ENCODE results near the gene SETD1B.

SETD1B gene

GRCh38 chr12:121766290-121767039 lies 37.3 kb upstream of the SETD1B start:
- DNase-seq = no peak
- Histone ChIP-seq H3K27me3 (replicated peaks in 2 of 5; ENCODE audit: control insufficient read depth in 4 of 5, insufficient read depth in 5 of 5, low read length in 4 of 5) (no peaks in the 10 kb centered on the region), H3K9me3 (ENCODE audit: control extremely low read depth in 1 of 5, control insufficient read depth in 4 of 5, insufficient read depth in 2 of 5, low read depth in 1 of 5, low read length in 4 of 5) (no peaks in the 10 kb centered on the region), H3K4me1 (ENCODE audit: control extremely low read depth in 1 of 4, control insufficient read depth in 4 of 4, insufficient read depth in 4 of 4, low read length in 3 of 4) (no peaks in the 10 kb centered on the region), H3K36me3 (ENCODE audit: control insufficient read depth in 4 of 4, insufficient read depth in 4 of 4, low read length in 3 of 4) (peaks cover 0 to 16% (median 3%) of the 10 kb centered on the region in 4 experiments), H3K4me3 (ENCODE audit: control insufficient read depth in 1 of 7, extremely low read depth in 1 of 7, insufficient read depth in 4 of 7, low read depth in 2 of 7, low read length in 6 of 7) (no peak overlapping the region), H3K27ac (ENCODE audit: insufficient read depth in 1 of 2, low read depth in 1 of 2, low read length in 2 of 2, poor library complexity in 1 of 2, severe bottlenecking in 2 of 2) (no peak overlapping the region)
- ChIA-PET POLR2A (interaction anchor here (0.9 kb wide), 1 partner anchor 23 kb away, joined by 3 read pairs; no protein-coding TSS in a partner anchor), CTCF (interaction anchor here (0.9 to 2.2 kb wide), 8 partner anchors 9 to 73 kb away, joined by 3 to 10 read pairs (median 6); partner anchors contain the start of gene RHOF)
- WGBS (ENCODE audit: insufficient coverage) = 96% methylated on average over 5 of the region's 5 CpGs

GRCh38 chr12:121767525-121768016 lies 36.2 kb upstream of the SETD1B start:
- H3K9me3 ChIP-seq (ENCODE audit: control extremely low read depth in 1 of 5, control insufficient read depth in 4 of 5, insufficient read depth in 2 of 5, low read depth in 1 of 5, low read length in 4 of 5) = no peaks in the 10 kb centered on the region
- no peak for DNase-seq
- H3K4me1 ChIP-seq (ENCODE audit: control extremely low read depth in 1 of 4, control insufficient read depth in 4 of 4, insufficient read depth in 4 of 4, low read length in 3 of 4) = no peaks in the 10 kb centered on the region
- ChIA-PET CTCF (interaction anchor here (0.8 to 3.4 kb wide), 10 partner anchors 11 to 71 kb away, joined by 3 to 17 read pairs (median 4); partner anchors contain the start of gene TMEM120B), POLR2A (no interaction called here)
- H3K4me3 ChIP-seq (ENCODE audit: control insufficient read depth in 1 of 7, extremely low read depth in 1 of 7, insufficient read depth in 4 of 7, low read depth in 2 of 7, low read length in 6 of 7) = no peak overlapping the region
- H3K27me3 ChIP-seq (replicated peaks in 2 of 5; ENCODE audit: control insufficient read depth in 4 of 5, insufficient read depth in 5 of 5, low read length in 4 of 5) = no peaks in the 10 kb centered on the region
- WGBS (ENCODE audit: insufficient coverage) = 94% methylated on average over 8 of the region's 10 CpGs
- peaks cover 0 to 13% (median 3%) of the 10 kb centered on the region in 4 experiments for H3K36me3 ChIP-seq (ENCODE audit: control insufficient read depth in 4 of 4, insufficient read depth in 4 of 4, low read length in 3 of 4)
- no peak overlapping the region for H3K27ac ChIP-seq (ENCODE audit: insufficient read depth in 1 of 2, low read depth in 1 of 2, low read length in 2 of 2, poor library complexity in 1 of 2, severe bottlenecking in 2 of 2)

- no peaks in the 10 kb centered on the region for H3K9me3 ChIP-seq (ENCODE audit: control extremely low read depth in 1 of 5, control insufficient read depth in 4 of 5, insufficient read depth in 2 of 5, low read depth in 1 of 5, low read length in 4 of 5)
- POLR2A ChIA-PET = interaction anchor here (0.6 to 1.0 kb wide), 3 partner anchors 20 to 69 kb away, joined by 3 to 4 read pairs (median 3); no protein-coding TSS in a partner anchor
- CTCF ChIA-PET = interaction anchor here (0.6 to 3.4 kb wide), 8 partner anchors 10 to 127 kb away, joined by 3 to 17 read pairs (median 4); partner anchors contain the start of gene TMEM120B
- no peak overlapping the region for H3K4me3 ChIP-seq (ENCODE audit: control insufficient read depth in 1 of 7, extremely low read depth in 1 of 7, insufficient read depth in 4 of 7, low read depth in 2 of 7, low read length in 6 of 7)
- peaks cover 0 to 10% (median 1%) of the 10 kb centered on the region in 4 experiments for H3K36me3 ChIP-seq (ENCODE audit: control insufficient read depth in 4 of 4, insufficient read depth in 4 of 4, low read length in 3 of 4)
- H3K4me1 ChIP-seq (ENCODE audit: control extremely low read depth in 1 of 4, control insufficient read depth in 4 of 4, insufficient read depth in 4 of 4, low read length in 3 of 4) = peaks cover 0 to 8% (median 0%) of the 10 kb centered on the region in 4 experiments
- WGBS (ENCODE audit: insufficient coverage) = 100% methylated on average over 7 of the region's 9 CpGs
- H3K27me3 ChIP-seq (replicated peaks in 2 of 5; ENCODE audit: control insufficient read depth in 4 of 5, insufficient read depth in 5 of 5, low read length in 4 of 5) = no peaks in the 10 kb centered on the region
- no peak for DNase-seq
- H3K27ac ChIP-seq (ENCODE audit: insufficient read depth in 1 of 2, low read depth in 1 of 2, low read length in 2 of 2, poor library complexity in 1 of 2, severe bottlenecking in 2 of 2) = no peak overlapping the region
Measured at GRCh38 chr12:121769297-121769830, 34.4 kb upstream of the SETD1B start.

- H3K9me3 ChIP-seq (ENCODE audit: control extremely low read depth in 1 of 5, control insufficient read depth in 4 of 5, insufficient read depth in 2 of 5, low read depth in 1 of 5, low read length in 4 of 5) = no peaks in the 10 kb centered on the region
- H3K4me3 ChIP-seq (ENCODE audit: control insufficient read depth in 1 of 7, extremely low read depth in 1 of 7, insufficient read depth in 4 of 7, low read depth in 2 of 7, low read length in 6 of 7) = no peak overlapping the region
- ChIA-PET CTCF (interaction anchor here (0.6 to 17.2 kb wide), 8 partner anchors 10 to 128 kb away, joined by 3 to 405 read pairs (median 4); partner anchors contain the start of genes RHOF and TMEM120B), POLR2A (interaction anchor here (1.0 kb wide), 2 partner anchors 22 to 69 kb away, joined by 3 to 4 read pairs; no protein-coding TSS in a partner anchor)
- H3K27me3 ChIP-seq (replicated peaks in 2 of 5; ENCODE audit: control insufficient read depth in 4 of 5, insufficient read depth in 5 of 5, low read length in 4 of 5) = no peaks in the 10 kb centered on the region
- H3K36me3 ChIP-seq (ENCODE audit: control insufficient read depth in 4 of 4, insufficient read depth in 4 of 4, low read length in 3 of 4) = peaks cover 0 to 10% (median 0%) of the 10 kb centered on the region in 4 experiments
- DNase-seq = peak in 1 of 3 donors; percentile 25
- peak overlapping the region in 1 of 2 experiments; percentile 15 for H3K27ac ChIP-seq (ENCODE audit: insufficient read depth in 1 of 2, low read depth in 1 of 2, low read length in 2 of 2, poor library complexity in 1 of 2, severe bottlenecking in 2 of 2)
- peaks cover 0 to 8% (median 0%) of the 10 kb centered on the region in 4 experiments for H3K4me1 ChIP-seq (ENCODE audit: control extremely low read depth in 1 of 4, control insufficient read depth in 4 of 4, insufficient read depth in 4 of 4, low read length in 3 of 4)
- WGBS (ENCODE audit: insufficient coverage) = 86% methylated on average over 10 of the region's 11 CpGs
Measured at GRCh38 chr12:121769831-121770301, 33.9 kb upstream of the SETD1B start.

DNA sequence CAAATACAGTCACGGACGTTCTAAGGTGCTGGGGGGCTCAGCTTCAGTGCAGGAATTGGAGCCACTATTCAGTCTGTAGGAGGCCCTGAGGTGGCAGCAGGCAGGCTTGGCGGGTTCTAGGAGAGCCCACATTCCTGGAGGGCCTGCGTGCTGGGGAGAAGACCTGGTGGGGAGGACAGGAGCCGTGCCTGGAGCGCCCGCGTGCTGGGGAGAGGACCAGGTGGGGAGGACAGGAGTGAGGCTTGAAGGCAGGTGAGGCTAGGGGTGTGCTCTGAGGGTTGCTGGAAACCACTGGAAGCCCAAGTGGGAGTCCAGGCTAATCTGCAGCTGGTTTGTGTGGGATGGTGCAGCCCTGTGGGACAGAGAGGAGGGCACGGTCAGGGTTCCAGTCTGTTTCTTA lies 33.4 kb upstream of the SETD1B start:
- H3K27me3 ChIP-seq (replicated peaks in 2 of 5; ENCODE audit: control insufficient read depth in 4 of 5, insufficient read depth in 5 of 5, low read length in 4 of 5) = no peaks in the 10 kb centered on the region
- WGBS (ENCODE audit: insufficient coverage) = 85% methylated on average over 8 of the region's 9 CpGs
- peaks cover 0 to 9% (median 0%) of the 10 kb centered on the region in 4 experiments for H3K36me3 ChIP-seq (ENCODE audit: control insufficient read depth in 4 of 4, insufficient read depth in 4 of 4, low read length in 3 of 4)
- DNase-seq = no peak
- H3K4me3 ChIP-seq (ENCODE audit: control insufficient read depth in 1 of 7, extremely low read depth in 1 of 7, insufficient read depth in 4 of 7, low read depth in 2 of 7, low read length in 6 of 7) = no peak overlapping the region
- peak overlapping the region in 1 of 2 experiments; percentile 15 for H3K27ac ChIP-seq (ENCODE audit: insufficient read depth in 1 of 2, low read depth in 1 of 2, low read length in 2 of 2, poor library complexity in 1 of 2, severe bottlenecking in 2 of 2)
- peaks cover 0 to 8% (median 0%) of the 10 kb centered on the region in 4 experiments for H3K4me1 ChIP-seq (ENCODE audit: control extremely low read depth in 1 of 4, control insufficient read depth in 4 of 4, insufficient read depth in 4 of 4, low read length in 3 of 4)
- ChIA-PET POLR2A (interaction anchor here (1.0 kb wide), 1 partner anchor 70 kb away, joined by 4 read pairs; no protein-coding TSS in a partner anchor), CTCF (interaction anchor here (1.2 to 17.2 kb wide), 4 partner anchors 11 to 80 kb away, joined by 3 to 405 read pairs (median 12); partner anchors contain the start of genes RHOF and TMEM120B)
- H3K9me3 ChIP-seq (ENCODE audit: control extremely low read depth in 1 of 5, control insufficient read depth in 4 of 5, insufficient read depth in 2 of 5, low read depth in 1 of 5, low read length in 4 of 5) = no peaks in the 10 kb centered on the region

DNA sequence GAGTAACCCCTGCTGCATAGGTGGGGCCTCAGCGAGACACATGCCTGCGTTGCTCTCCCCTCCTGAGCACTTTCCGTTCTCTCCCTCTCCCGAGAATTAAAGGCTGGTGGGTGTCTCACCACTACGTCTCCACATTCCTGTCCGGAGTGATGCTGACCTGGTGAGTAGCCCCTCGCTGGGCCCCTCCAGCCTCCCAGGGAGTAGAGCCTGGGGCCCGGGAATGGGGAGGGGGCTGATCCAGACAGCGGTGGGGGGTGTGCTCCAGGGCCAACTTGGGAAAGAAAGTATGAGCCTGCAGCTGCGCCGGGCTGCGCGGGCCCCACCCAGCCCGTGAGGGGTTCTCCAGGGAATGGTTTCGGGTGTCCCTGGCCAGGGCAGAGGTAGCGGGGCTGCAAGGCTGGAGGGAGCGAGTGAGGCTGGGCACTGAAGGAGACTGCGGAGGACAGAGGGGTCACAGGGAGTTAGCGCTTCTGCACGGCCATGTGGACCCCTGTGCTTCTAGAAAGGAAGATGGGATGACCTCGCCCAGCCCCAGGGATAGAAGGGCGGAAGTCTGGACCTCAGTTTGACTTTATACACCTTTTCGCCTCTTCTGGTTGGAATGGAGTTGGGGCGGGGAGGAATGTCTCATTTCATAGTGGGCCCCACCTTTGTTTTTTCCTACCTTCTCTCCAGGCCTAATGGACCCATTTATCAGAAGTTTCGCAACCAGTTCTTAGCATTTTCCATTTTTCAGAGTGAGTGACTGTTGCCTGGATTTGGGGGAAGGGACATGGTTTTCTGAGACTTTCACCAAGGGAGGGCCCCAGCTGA lies 32.8 kb upstream of the SETD1B start:
- Histone ChIP-seq H3K27me3 (replicated peaks in 2 of 5; ENCODE audit: control insufficient read depth in 4 of 5, insufficient read depth in 5 of 5, low read length in 4 of 5) (no peaks in the 10 kb centered on the region), H3K27ac (ENCODE audit: insufficient read depth in 1 of 2, low read depth in 1 of 2, low read length in 2 of 2, poor library complexity in 1 of 2, severe bottlenecking in 2 of 2) (no peak overlapping the region), H3K9me3 (ENCODE audit: control extremely low read depth in 1 of 5, control insufficient read depth in 4 of 5, insufficient read depth in 2 of 5, low read depth in 1 of 5, low read length in 4 of 5) (no peaks in the 10 kb centered on the region), H3K36me3 (ENCODE audit: control insufficient read depth in 4 of 4, insufficient read depth in 4 of 4, low read length in 3 of 4) (peaks cover 0 to 4% (median 0%) of the 10 kb centered on the region in 4 experiments), H3K4me1 (ENCODE audit: control extremely low read depth in 1 of 4, control insufficient read depth in 4 of 4, insufficient read depth in 4 of 4, low read length in 3 of 4) (peaks cover 0 to 8% (median 2%) of the 10 kb centered on the region in 4 experiments), H3K4me3 (ENCODE audit: control insufficient read depth in 1 of 7, extremely low read depth in 1 of 7, insufficient read depth in 4 of 7, low read depth in 2 of 7, low read length in 6 of 7) (no peak overlapping the region)
- no peak for DNase-seq
- 93% methylated on average over 23 of the region's 25 CpGs for WGBS (ENCODE audit: insufficient coverage)
- POLR2A ChIA-PET = no interaction called here
- CTCF ChIA-PET = interaction anchor here (1.2 to 17.2 kb wide), 4 partner anchors 22 to 81 kb away, joined by 3 to 405 read pairs (median 10); partner anchors contain the start of genes RHOF and TMEM120B

Data from common myeloid progenitor, CD34-positive (primary cell).